CD4-positive, alpha-beta T cell treated with Interleukin-6 at 100 ng/mL for 8 hours (primary cell): ENCODE results near the gene BLOC1S5.

ENCODE experiments used
- DNase-seq: peaks from one replicate; pipeline ENCODE4 v3.0.0-alpha.2; 2020; ENCODE audit warnings: mixed read lengths, low spot score

Gene BLOC1S5, protein sequence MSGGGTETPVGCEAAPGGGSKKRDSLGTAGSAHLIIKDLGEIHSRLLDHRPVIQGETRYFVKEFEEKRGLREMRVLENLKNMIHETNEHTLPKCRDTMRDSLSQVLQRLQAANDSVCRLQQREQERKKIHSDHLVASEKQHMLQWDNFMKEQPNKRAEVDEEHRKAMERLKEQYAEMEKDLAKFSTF

GRCh38 chr6:8063761-8064637 is at the start of gene BLOC1S5:
BLOC1S5 (minus strand) TSS chr6:8064389; CDS start chr6:8064376, 13 bp downstream.
- DNase-seq: peak; percentile 96

DNA sequence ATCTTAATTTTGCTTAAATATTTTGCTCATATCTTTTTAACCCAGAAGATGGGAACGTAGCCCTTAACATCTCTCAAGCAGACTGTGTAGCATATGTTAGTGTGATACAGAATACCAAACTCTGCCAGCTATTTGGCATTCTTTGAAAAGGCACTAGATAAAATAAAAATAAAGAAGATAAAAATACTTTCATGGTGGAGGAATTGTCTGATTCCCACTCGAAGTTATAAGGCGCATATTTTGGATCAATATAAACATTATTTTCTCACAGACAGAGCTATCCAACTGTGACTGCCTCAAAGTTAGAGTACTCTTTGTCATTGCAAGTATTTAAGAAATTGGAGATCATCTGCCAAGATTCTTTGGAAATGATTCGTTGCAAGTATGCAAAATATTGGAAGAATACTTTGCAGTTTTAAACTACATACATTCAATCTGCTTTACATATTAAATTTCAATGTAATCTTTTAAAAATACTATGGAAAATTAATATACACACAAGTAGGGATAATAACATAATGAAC is 49.0 kb upstream of the BLOC1S5 start:
- no peak for DNase-seq

- DNase-seq: no peak
These were observed 46.5 kb upstream of the BLOC1S5 start for GRCh38 chr6:8110725-8111124.

DNA sequence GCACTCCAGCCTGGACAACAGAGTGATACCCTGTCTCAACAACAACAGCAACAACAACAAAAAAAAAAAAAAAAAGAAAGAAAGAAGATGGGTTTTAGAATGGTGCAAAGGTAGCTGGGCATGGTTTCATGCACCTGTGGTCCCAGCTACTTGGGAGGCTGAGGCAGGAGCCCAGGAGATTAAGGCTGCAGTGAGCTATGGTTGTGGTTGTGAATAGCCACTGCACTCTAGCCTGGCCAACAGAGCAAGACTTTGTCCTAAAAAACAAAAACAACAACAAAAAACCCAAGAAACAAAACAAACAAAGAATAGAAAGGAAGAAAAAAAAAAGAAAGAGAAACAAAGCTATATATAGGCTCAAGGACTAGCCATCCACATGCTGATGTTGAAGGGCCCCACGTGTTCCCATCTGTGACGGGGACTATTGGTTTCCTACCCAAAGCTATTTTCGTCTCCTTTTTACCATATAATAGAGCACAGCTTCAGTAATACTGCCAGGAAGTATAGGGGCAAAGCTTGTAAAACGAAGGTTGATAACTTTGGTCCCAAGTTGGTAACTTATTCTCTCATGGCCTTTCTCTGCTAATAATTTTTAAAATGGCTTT is 46.0 kb upstream of the BLOC1S5 start:
- DNase-seq: no peak

DNA sequence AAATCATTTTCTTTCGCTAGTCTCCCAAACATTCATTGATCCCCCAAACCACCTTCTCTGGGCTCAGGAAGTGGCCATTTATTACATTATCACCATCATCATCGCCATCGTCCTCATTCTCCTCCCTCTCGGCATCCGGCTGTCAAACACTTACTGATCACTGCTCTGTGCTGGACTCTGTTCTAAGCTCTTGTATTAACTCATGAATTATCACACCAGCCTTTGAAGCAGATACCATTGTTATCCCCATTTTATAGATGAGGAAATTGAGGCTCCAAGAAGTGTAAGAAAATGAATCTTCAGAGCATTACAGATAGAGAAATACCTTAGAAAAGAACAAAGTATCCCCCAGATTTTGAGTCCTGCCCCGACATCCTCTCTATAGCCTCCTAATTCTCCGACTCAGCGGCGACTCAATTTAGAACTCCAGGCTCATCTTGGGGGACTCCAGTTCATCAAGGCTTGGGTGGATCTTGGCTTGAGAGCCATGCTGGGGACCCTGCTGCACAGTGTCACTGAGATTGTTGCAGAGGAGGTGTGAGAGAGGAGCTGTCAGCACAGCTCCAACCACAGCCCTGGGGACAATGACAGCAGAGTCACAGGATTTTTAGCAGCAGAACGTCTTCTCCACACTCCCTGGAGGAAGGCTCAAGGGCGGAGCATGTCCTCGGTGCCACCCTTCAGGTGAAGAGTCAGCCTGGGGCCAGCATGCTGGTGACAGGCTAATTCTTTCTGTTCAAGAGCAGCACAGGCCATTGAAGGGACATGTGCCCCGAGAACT is 44.8 kb upstream of the BLOC1S5 start:
- DNase-seq: no peak

DNA sequence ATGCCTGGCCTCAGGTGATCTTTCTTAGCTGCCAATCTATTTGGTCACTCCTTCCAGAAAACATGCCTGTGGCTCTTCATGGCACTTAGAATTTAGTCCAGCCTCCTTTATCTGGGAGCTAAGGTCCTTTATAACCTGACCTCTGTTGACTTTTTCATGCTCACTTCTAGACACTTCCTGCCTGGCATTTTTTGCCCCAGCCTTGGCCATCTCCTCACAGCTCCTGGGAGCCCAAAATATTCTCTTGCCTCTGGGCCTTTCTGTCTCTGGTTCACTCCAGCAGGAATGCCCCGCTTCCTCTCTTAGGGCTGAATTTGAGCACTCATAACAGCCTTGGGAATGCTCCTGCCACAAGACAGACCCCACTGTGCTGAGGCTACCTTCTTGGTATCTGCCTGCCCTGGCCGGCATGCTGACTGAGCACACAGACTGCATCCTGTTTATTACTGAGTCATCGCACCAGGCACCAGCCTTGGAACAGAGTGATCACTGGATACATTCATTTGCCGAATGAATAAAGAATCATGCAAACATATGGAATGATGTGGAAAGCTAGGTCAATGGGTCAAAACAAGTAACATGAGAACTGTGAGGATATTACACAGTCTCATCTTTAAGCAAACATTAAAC is 44.0 kb upstream of the BLOC1S5 start:
- no peak for DNase-seq

DNA sequence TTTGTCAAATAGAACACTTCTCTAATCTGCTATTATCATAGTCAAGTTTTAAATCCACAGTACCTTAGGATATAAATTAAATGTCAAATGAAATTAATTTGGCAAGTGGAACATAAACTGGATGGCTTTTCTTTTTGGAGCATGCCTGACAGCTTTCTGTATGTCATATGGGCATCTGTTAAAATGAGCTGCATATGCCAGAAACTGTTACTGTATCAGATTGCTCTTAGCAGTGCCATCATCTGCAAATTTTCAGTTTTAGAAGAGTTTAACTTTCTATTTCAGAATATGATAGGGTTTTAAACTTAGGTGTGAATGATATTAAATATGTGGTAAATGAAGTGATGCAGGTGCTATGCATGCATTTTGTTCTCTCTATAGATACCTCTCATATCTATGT is 41.6 kb upstream of the BLOC1S5 start:
- no peak for DNase-seq

DNA sequence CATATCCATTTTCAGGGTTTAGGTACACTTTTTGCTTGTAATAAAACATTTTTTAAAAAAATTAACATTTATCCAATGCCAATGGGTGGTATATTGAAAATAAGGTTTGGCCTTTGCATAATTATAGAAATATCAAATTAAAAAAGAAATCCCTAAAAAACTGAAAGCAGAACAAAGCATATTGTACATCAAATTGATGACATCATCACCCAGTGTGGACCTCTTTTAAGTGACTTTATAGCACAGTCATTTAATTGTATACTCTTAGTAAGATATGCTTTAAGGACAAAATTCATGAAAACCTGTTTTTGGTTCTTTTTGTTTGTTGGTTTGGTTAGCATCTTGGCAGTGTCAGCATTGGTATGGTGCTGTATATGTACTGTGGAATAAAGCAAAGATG is 39.5 kb upstream of the BLOC1S5 start:
- no peak for DNase-seq

- peak; percentile 96 for DNase-seq
These were observed 38.2 kb upstream of the BLOC1S5 start, which contains the start of gene EEF1E1 for GRCh38 chr6:8102122-8102958. EEF1E1 (minus strand) TSS chr6:8102548; CDS start chr6:8102521, 27 bp downstream.

DNA sequence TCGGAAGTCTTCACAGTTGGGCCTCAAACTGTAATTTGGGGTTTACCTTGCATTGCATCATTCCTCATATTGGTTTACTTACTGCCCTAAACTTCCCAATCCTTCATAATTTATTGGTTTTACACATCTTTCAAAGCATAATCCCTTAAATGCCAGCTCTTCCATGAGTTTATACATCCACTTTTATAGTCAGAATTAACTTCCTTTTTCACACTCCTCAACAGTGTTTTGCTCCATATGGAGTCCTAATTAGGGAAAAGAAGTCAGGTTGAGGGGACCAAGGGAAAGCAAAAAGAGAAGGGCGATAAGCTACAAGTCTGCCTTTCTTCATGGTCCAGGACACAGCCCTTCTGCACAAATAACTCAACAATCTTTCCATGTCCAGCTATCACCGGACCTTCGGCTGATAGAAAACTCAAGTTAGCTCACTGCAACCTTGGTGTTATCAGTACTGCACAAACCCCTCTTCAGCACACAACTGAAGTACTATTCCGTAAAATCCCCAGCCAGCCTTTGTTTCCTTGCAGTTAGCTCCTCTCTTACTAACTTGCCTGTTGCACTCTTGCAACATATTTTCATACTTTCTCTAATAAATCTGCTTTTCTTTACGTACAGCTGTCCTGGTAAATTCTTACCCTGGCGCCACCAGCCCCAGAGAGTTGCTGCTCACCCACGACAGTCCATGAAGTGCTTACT is 36.1 kb upstream of the BLOC1S5 start:
- no peak for DNase-seq

DNA sequence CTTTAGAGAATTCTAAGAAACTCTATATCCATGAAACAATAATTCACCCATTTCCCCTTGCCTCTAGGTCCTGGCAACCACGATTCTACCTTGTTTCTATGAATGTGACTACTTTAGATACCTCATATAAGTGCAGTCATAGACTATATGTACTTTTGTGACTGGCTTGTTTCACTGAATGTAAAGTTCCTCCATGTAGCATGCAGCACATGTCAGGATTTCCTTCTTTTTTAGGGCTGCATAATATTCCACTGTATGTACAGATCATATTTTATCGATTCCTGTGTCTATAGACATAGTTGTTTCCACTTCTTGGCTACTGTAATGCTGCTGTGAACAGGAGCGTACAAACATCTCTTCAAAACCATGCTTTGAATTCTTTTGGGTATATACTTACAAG is 26.5 kb upstream of the BLOC1S5 start:
- DNase-seq: no peak

DNA sequence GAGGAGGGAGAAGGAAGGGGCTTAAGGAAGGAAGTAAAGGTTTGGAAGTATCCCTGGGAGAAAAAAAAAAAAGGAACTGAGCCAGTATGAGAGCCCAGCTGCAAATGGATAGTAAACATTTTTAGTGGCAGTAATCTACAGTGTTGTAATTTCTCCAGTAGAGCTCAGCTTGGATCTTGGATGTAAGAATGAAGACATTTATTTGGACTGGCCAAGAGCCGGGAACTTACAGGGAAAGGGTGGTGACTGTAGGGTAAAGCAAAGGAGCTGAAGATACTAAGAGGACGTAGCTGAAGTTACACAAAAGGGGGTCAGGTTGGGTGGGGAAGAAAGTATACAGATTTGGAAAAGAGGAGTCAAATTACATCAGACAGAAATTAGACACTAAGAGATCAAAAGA is 24.7 kb upstream of the BLOC1S5 start:
- no peak for DNase-seq

DNA sequence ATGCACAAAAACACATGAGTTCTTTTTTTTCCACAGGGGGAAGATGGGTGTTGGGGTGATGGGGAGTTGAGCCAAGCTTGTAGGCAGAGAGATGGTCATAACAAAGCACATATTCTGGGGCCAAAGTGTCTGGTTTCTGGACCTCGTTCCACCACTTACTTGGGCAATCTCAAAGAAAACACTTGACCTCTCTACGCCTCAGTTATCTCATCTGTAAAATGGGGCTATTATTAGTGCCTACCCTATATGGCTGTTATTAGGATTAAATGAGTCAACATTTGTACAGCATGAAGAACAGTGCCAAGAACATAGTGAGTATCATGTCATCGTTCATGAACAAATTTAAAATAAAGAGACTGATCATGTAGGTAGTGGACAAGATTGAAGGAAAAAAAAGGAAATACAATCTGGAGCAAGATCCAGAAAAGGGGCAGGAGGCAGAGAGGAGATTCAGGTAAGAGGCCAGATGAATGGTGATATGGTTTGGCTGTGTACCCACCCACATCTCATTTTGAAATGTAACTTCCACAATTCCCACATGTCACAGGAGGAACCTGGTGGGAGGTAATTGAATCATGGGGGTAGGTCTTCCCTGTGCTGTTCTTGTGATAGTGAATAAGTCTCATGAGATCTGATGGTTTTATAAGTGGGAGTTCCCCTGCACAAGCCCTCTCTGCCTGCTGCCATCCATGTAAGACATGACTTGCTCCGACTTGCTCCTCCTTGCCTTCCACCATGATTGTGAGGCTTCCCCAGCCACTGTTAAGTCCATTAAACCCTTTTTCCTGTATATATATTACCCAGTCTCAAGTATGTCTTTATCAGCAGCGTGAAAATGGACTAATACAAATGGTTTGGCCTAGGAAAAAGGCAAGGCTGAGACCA is 23.9 kb upstream of the BLOC1S5 start:
- DNase-seq: no peak

GRCh38 chr6:8086755-8087306 is 22.6 kb upstream of the BLOC1S5 start:
- no peak for DNase-seq

DNA sequence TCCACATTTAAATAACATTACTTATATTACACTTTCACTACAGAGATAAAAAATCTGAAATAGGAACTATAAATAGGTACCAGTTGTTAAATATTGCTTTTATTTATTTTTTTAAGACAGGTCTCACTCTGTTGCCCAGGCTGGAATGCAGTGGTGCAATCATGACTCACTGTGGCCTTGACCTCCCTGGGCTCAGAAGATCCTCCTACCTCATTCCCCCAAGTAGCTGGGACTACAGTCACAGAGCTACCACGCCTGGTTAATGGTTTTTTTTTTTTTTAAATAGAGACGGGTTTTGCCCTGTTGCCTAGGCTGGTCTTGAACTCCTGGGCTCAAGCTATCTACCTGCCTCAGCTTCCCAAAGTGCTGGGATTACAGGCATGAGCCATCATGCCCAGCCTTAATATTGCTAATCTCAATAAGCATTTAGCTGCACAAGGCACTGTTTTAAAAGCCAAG is 20.9 kb upstream of the BLOC1S5 start:
- DNase-seq: no peak

GRCh38 chr6:8084586-8084985 is 20.4 kb upstream of the BLOC1S5 start:
- no peak for DNase-seq

GRCh38 chr6:8082954-8083858 is 19.0 kb upstream of the BLOC1S5 start:
- no peak for DNase-seq
